ENCODE data around the gene FYB2. TPM values are rescaled to one million over a fixed set of nuclear protein-coding genes. Genes with fewer than 3 reads are reported as not detected.
A peak's percentile ranks its signal among the peaks of the same experiment; 100 is the strongest.

The FYB2 gene
- total RNA-seq, 1 donor from 2014 or later, result not detected

DNA sequence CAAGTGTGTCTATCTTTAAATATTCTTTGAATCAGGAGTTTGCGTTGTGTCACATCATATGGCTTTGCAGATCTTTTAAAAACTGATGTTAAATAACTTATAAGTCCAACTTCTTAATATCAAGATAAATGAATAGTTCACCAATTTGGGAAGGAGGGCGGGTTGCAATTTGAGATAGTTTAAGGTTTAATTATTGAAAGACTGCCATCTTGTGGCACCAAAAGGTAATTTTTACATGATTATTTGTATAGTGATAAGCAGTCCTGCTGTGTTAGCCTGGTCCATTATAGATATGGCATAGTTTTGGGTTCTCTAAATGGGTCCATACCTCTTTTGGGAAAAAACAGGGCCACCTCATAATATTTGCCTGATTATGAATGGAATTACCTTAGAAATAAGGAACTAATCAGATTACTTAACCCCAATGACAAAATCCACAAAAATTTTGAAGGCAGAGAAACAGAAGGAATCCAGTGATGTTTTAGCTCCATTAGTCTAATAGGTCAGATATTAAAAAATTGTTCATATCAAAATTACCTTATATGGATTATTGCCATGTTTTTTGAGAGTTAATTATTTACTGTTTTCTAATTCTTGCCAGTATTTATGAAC, 109.8 kb downstream of the FYB2 start:
- TF ChIP-seq, protein P1, sequence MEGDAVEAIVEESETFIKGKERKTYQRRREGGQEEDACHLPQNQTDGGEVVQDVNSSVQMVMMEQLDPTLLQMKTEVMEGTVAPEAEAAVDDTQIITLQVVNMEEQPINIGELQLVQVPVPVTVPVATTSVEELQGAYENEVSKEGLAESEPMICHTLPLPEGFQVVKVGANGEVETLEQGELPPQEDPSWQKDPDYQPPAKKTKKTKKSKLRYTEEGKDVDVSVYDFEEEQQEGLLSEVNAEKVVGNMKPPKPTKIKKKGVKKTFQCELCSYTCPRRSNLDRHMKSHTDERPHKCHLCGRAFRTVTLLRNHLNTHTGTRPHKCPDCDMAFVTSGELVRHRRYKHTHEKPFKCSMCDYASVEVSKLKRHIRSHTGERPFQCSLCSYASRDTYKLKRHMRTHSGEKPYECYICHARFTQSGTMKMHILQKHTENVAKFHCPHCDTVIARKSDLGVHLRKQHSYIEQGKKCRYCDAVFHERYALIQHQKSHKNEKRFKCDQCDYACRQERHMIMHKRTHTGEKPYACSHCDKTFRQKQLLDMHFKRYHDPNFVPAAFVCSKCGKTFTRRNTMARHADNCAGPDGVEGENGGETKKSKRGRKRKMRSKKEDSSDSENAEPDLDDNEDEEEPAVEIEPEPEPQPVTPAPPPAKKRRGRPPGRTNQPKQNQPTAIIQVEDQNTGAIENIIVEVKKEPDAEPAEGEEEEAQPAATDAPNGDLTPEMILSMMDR (IDR thresholded peaks at IDR 0.05; ENCODE audit: insufficient read depth, low read length, poor library complexity, severe bottlenecking), result peak; percentile 46
- Histone ChIP-seq H3K27me3 (ENCODE audit: control insufficient read depth, insufficient read depth, low read length) (no peaks in the 10 kb centered on the region), H3K36me3 (ENCODE audit: control insufficient read depth, insufficient read depth, low read length) (no peaks in the 10 kb centered on the region), H3K4me3 (ENCODE audit: low read depth, low read length) (no peak overlapping the region)
- DNase-seq (ENCODE audit: low read depth), result no peak

DNA sequence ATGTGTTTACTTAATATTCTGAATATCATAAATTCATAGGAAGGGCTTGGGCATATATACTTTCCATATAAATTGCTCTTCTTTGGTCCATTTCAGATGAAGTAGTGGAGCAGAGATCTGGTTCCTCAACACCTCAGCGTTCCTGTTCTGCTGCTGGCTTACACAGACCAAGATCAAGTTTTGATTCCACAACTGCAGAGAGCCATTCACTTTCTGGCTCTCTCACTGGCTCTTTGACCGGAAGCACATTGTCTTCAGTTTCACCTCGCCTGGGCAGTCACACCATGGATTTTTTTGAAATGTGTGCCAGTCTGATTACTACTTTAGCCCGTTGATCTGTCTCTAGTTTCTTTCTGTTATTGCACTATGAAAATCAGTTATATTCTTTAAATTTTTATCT, 111.8 kb downstream of the FYB2 start:
- DNase-seq (ENCODE audit: low read depth), result no peak
- H3K27me3 ChIP-seq (ENCODE audit: control insufficient read depth, insufficient read depth, low read length), result no peaks in the 10 kb centered on the region
- H3K4me3 ChIP-seq (ENCODE audit: low read depth, low read length), result no peak overlapping the region
- H3K36me3 ChIP-seq (ENCODE audit: control insufficient read depth, insufficient read depth, low read length), result no peaks in the 10 kb centered on the region
- TF ChIP-seq, protein P1 (IDR thresholded peaks at IDR 0.05; ENCODE audit: insufficient read depth, low read length, poor library complexity, severe bottlenecking), result no peak

DNA sequence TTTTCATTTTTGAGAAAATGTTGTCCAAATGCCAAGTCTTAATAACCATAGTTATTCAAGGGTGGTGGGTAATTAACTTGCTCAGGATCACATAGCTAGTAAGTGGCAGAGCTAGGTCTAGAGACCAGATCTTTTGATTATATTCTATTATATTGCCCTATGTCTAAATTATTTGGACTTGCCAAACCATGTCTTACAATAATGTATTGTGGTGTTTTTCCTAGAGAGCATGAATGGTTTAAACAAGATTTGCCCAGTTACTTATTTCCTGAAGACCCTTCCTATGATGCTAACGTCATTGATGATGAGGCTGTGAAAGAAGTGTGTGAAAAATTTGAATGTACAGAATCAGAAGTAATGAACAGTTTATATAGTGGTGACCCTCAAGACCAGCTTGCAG, 115.5 kb downstream of the FYB2 start:
- H3K36me3 ChIP-seq (ENCODE audit: control insufficient read depth, insufficient read depth, low read length), result no peaks in the 10 kb centered on the region
- H3K27me3 ChIP-seq (ENCODE audit: control insufficient read depth, insufficient read depth, low read length), result no peaks in the 10 kb centered on the region
- TF ChIP-seq, protein P1 (IDR thresholded peaks at IDR 0.05; ENCODE audit: insufficient read depth, low read length, poor library complexity, severe bottlenecking), result no peak
- no peak for DNase-seq (ENCODE audit: low read depth)
- H3K4me3 ChIP-seq (ENCODE audit: low read depth, low read length), result no peak overlapping the region

DNA sequence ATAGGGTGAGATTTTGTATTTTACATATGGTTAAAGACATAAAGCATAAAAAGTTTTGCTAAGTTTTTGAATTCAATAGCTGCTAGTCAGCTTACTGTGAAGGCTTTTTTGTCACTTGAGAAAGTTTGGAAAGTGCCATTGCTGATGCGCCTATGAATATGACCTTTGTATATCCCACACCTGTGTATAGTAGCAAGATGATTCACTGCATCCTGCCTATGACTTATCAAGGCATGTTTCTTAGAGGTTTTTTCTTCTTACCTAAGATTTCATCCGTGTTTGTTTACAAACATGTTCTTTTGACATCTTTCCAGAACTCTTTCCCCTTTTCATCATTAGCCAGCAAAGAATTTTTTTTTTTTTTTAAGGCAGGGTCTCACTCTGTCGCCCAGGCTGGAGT, 122.5 kb downstream of the FYB2 start:
- no peaks in the 10 kb centered on the region for H3K36me3 ChIP-seq (ENCODE audit: control insufficient read depth, insufficient read depth, low read length)
- no peaks in the 10 kb centered on the region for H3K27me3 ChIP-seq (ENCODE audit: control insufficient read depth, insufficient read depth, low read length)
- TF ChIP-seq, protein P1 (IDR thresholded peaks at IDR 0.05; ENCODE audit: insufficient read depth, low read length, poor library complexity, severe bottlenecking), result no peak
- no peak for DNase-seq (ENCODE audit: low read depth)
- no peak overlapping the region for H3K4me3 ChIP-seq (ENCODE audit: low read depth, low read length)

DNA sequence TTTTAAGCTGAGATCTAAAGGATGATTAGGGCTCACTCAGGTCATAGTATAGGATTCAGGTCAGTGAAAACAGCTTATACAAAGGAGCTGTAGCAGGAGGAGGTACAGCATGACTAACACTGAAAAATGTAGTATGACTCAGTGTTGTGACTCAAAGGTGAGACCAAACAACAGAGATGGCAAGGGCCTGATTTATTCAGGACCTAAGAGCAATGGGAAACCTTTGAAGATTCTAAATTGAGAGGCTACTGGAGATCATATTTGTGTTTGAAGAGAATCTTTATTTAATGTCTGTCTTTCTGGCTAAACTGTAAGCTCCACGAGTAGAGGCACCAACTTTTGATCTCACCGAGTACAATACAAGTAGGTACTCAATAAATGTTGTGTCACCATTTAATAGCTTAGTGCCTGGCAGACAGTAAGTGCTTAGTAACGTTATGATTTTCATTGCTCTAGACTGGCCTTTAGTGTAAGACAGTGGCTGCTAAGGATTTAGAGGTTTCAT, 130.6 kb downstream of the FYB2 start:
- TF ChIP-seq, protein P1 (IDR thresholded peaks at IDR 0.05; ENCODE audit: insufficient read depth, low read length, poor library complexity, severe bottlenecking), result no peak
- H3K4me3 ChIP-seq (ENCODE audit: low read depth, low read length), result no peak overlapping the region
- no peaks in the 10 kb centered on the region for H3K27me3 ChIP-seq (ENCODE audit: control insufficient read depth, insufficient read depth, low read length)
- peak; percentile 91 for DNase-seq (ENCODE audit: low read depth)
- no peaks in the 10 kb centered on the region for H3K36me3 ChIP-seq (ENCODE audit: control insufficient read depth, insufficient read depth, low read length)

DNA sequence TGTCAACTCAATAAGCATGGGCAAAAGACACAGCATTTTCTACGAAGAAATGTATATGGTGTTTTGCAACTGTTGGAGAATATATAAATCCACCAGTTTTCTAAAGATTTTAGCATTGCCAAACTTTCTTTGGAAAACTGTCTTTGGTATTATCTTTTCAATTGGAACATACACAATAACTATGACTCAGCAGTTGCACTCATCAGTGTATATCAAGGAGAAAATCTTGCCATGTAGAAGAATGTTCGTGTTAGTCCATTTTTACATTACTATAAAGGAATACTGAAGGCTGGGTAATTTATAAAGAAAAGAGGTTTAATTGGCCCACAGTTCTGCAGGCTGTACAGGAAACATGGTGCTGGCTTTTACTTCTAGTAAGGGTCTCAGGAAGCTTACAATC, 133.0 kb downstream of the FYB2 start:
- Histone ChIP-seq H3K36me3 (ENCODE audit: control insufficient read depth, insufficient read depth, low read length) (no peaks in the 10 kb centered on the region), H3K4me3 (ENCODE audit: low read depth, low read length) (no peak overlapping the region), H3K27me3 (ENCODE audit: control insufficient read depth, insufficient read depth, low read length) (no peaks in the 10 kb centered on the region)
- DNase-seq (ENCODE audit: low read depth), result no peak
- TF ChIP-seq, protein P1 (IDR thresholded peaks at IDR 0.05; ENCODE audit: insufficient read depth, low read length, poor library complexity, severe bottlenecking), result no peak
